Measurements from ENCODE around the gene SLC39A11. TPM values are rescaled to one million over a fixed set of nuclear protein-coding genes. Genes with fewer than 3 reads are reported as not detected.
"Not testable (repeated sequence)": the region's sequence is repeated elsewhere in the genome, so short reads cannot be mapped to it uniquely, and the experiment has no call there.

The SLC39A11 gene
- total and polyA plus RNA-seq, 3 donors from 2014 or later: 11.4 to 18.6 (median 18.0) TPM

GRCh38 chr17:73068322-73069153, 23.9 kb downstream of the SLC39A11 start:
- no peak for TF ChIP-seq CTCF (IDR thresholded peaks at IDR 0.05)
- TF ChIP-seq POLR2A (IDR thresholded peaks at IDR 0.05): no peak
- DNase-seq: no peak
- H3K36me3 ChIP-seq (ENCODE audit: low read depth, missing control alignments): no peaks in the 10 kb centered on the region
- H3K4me3 ChIP-seq: no peak overlapping the region
- 74 to 79% methylated on average over 9 of the region's 9 CpGs for WGBS, 2 donors
- no peaks in the 10 kb centered on the region for H3K9me3 ChIP-seq
- intact Hi-C loops (cut with DNase I; ENCODE audit: low total_unique reads): no loop called here
- no peak overlapping the region for H3K27ac ChIP-seq
- H3K27me3 ChIP-seq: no peaks in the 10 kb centered on the region
- peaks cover 11% of the 10 kb centered on the region for H3K4me1 ChIP-seq

- DNase-seq; H3K9me3 ChIP-seq; H3K36me3 ChIP-seq (ENCODE audit: low read depth, missing control alignments); H3K27ac ChIP-seq; H3K27me3 ChIP-seq; H3K4me3 ChIP-seq; intact Hi-C loops (cut with DNase I; ENCODE audit: low total_unique reads): not testable (repeated sequence)
- H3K4me1 ChIP-seq: peaks cover 11% of the 10 kb centered on the region
- 93 to 95% methylated on average over 2 of the region's 2 CpGs for WGBS, 2 donors
These were observed 24.8 kb downstream of the SLC39A11 start for GRCh38 chr17:73067699-73068098.

DNA sequence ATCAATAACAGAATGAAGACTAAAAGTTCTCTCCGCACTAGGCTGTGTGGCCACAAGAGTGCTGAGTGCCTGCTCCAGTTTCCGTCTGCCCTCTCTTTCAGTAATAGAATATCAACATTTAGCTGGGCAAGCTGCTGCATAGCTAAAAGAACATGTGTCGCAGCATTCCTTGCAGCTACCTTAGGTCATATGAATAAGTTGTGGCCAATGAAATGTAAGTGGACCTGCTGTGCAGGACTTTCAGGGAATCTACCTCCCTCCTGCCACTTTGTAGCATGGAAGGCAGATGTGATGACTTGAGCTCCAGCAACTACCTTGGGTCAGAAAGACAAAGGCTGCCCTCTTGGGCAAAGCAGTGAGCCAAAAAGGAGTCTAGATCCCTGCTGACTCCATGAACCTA, 25.4 kb downstream of the SLC39A11 start:
- no peak overlapping the region for H3K4me3 ChIP-seq
- H3K27me3 ChIP-seq: no peaks in the 10 kb centered on the region
- no peak for TF ChIP-seq CTCF (IDR thresholded peaks at IDR 0.05)
- no peak for TF ChIP-seq POLR2A (IDR thresholded peaks at IDR 0.05)
- H3K4me1 ChIP-seq: peaks cover 11% of the 10 kb centered on the region
- DNase-seq: no peak
- intact Hi-C loops (cut with DNase I; ENCODE audit: low total_unique reads): no loop called here
- 93% methylated on average over 3 of the region's 3 CpGs for WGBS, 2 donors
- no peaks in the 10 kb centered on the region for H3K36me3 ChIP-seq (ENCODE audit: low read depth, missing control alignments)
- no peaks in the 10 kb centered on the region for H3K9me3 ChIP-seq
- H3K27ac ChIP-seq: no peak overlapping the region

GRCh38 chr17:73066148-73066884, 26.2 kb downstream of the SLC39A11 start:
- TF ChIP-seq POLR2A (IDR thresholded peaks at IDR 0.05): no peak
- no peak for TF ChIP-seq CTCF (IDR thresholded peaks at IDR 0.05)
- H3K4me1 ChIP-seq: peaks cover 11% of the 10 kb centered on the region
- H3K27me3 ChIP-seq: no peaks in the 10 kb centered on the region
- H3K36me3 ChIP-seq (ENCODE audit: low read depth, missing control alignments): no peaks in the 10 kb centered on the region
- WGBS, 2 donors: 100% methylated on average over 2 of the region's 2 CpGs
- H3K9me3 ChIP-seq: no peaks in the 10 kb centered on the region
- DNase-seq: no peak
- no peak overlapping the region for H3K27ac ChIP-seq
- H3K4me3 ChIP-seq: no peak overlapping the region
- intact Hi-C loops (cut with DNase I; ENCODE audit: low total_unique reads): no loop called here

DNA sequence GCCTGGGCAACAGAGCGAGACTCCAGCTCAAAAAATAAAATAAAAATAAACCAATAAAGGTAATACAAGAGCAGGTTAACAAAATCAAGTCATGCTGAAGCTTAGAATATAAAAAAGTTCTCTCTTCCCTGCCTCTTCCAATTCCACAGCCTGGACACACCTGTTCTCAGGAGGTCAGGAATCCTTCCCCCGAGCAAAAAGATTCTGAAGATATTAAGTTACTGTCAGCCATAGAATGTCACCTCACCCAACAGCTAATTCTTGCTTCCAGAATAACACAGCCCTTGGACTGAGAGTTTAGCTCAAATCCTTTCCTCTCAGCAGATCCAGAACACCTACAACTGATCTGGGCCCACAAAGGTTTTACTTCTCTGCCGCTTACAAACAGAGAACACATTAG, 27.1 kb downstream of the SLC39A11 start:
- no peak for TF ChIP-seq CTCF (IDR thresholded peaks at IDR 0.05)
- no peak for TF ChIP-seq POLR2A (IDR thresholded peaks at IDR 0.05)
- DNase-seq: no peak
- peaks cover 11% of the 10 kb centered on the region for H3K4me1 ChIP-seq
- intact Hi-C loops (cut with DNase I; ENCODE audit: low total_unique reads): no loop called here
- no peaks in the 10 kb centered on the region for H3K27me3 ChIP-seq
- 94 to 100% methylated on average over 3 of the region's 3 CpGs for WGBS, 2 donors
- H3K27ac ChIP-seq: no peak overlapping the region
- no peak overlapping the region for H3K4me3 ChIP-seq
- H3K36me3 ChIP-seq (ENCODE audit: low read depth, missing control alignments): no peaks in the 10 kb centered on the region
- no peaks in the 10 kb centered on the region for H3K9me3 ChIP-seq

All from testis (tissue), 3 donors.